HepG2 (cell line): ENCODE measurements around the gene PTPRN. TPM values are rescaled to one million over a fixed set of nuclear protein-coding genes. Genes with fewer than 3 reads are reported as not detected.

ENCODE experiments used
- AFF4 ChIP-seq: sonication (generic); formaldehyde crosslinking; IDR thresholded peaks from 2 replicates; pipeline ENCODE4 v1.4.0; 2020; ENCODE audit warnings: missing genetic modification reagents
- ATF7 ChIP-seq, 2 experiments: fragments of 450-650 bp in 1 of 2; sonication (generic) in 1 of 2; formaldehyde crosslinking in 1 of 2; IDR thresholded peaks; 2 replicates each; pipeline versions ENCODE4 v1.4.0 to v1.6.1; 2016 to 2020; ENCODE audit warnings: antibody characterized with exemption in 1 of 2, mild to moderate bottlenecking in 1 of 2, missing genetic modification reagents in 1 of 2
- HMG20B ChIP-seq: conservative IDR thresholded peaks from 2 replicates; pipeline ENCODE4 v1.6.1; 2016; ENCODE audit warnings: missing genetic modification reagents, missing compliant biosample characterization
- HOXA5 ChIP-seq: sonication (generic); formaldehyde crosslinking; IDR thresholded peaks from 2 replicates; pipeline ENCODE4 v1.4.0; 2020; ENCODE audit warnings: missing genetic modification reagents
- MYPOP ChIP-seq: sonication (generic); formaldehyde crosslinking; IDR thresholded peaks from 2 replicates; pipeline ENCODE4 v1.8.1; 2023; ENCODE audit warnings: mild to moderate bottlenecking, moderate library complexity, missing genetic modification reagents
- NCOA2 ChIP-seq: sonication (generic); formaldehyde crosslinking; IDR thresholded peaks from 2 replicates; pipeline ENCODE4 v1.8.0; 2022; ENCODE audit warnings: inconsistent platforms
- PRDM4 ChIP-seq: sonication (generic); formaldehyde crosslinking; IDR thresholded peaks from 2 replicates; pipeline ENCODE4 v1.9.0; 2021; ENCODE audit warnings: missing genetic modification reagents, borderline replicate concordance
- SIN3B ChIP-seq: fragments of 150-350 bp; IDR thresholded peaks from 2 replicates; pipeline ENCODE4 v1.6.1; 2014; ENCODE audit warnings: low read length
- SRSF4 ChIP-seq: fragments of 200-400 bp; formaldehyde crosslinking; IDR thresholded peaks from one replicate; pipeline ENCODE4 v1.6.1; 2018; ENCODE audit warnings: mild to moderate bottlenecking, low read depth, low read length, moderate library complexity; ENCODE audit not compliant: poor library complexity, severe bottlenecking
- TRIM22 ChIP-seq: fragments of 450-650 bp; IDR thresholded peaks from 2 replicates; pipeline ENCODE4 v1.6.1; 2017
- ZBTB7B ChIP-seq: sonication (generic); formaldehyde crosslinking; IDR thresholded peaks from 2 replicates; pipeline ENCODE4 v1.4.0; 2020; ENCODE audit warnings: missing genetic modification reagents
- ZNF160 ChIP-seq: sonication (generic); formaldehyde crosslinking; IDR thresholded peaks from 2 replicates; pipeline ENCODE4 v1.8.0; 2022; ENCODE audit warnings: mild to moderate bottlenecking, inconsistent platforms, missing genetic modification reagents
- ZNF34 ChIP-seq: sonication (generic); formaldehyde crosslinking; IDR thresholded peaks from 2 replicates; pipeline ENCODE4 v1.4.0; 2020; ENCODE audit warnings: mild to moderate bottlenecking, missing genetic modification reagents, borderline replicate concordance
- ZNF350 ChIP-seq: sonication (generic); formaldehyde crosslinking; IDR thresholded peaks from 2 replicates; pipeline ENCODE4 v1.4.0; 2020; ENCODE audit warnings: mild to moderate bottlenecking, low read depth, missing genetic modification reagents, borderline replicate concordance
- ZNF431 ChIP-seq: sonication (generic); formaldehyde crosslinking; IDR thresholded peaks from 2 replicates; pipeline ENCODE4 v1.9.0; 2022; ENCODE audit warnings: missing genetic modification reagents, low read depth, mild to moderate bottlenecking, borderline replicate concordance
- ZNF446 ChIP-seq: sonication (generic); formaldehyde crosslinking; IDR thresholded peaks from 2 replicates; pipeline ENCODE4 v1.5.0; 2020; ENCODE audit warnings: mild to moderate bottlenecking, missing genetic modification reagents
- ZNF878 ChIP-seq: sonication (generic); formaldehyde crosslinking; IDR thresholded peaks from 2 replicates; pipeline ENCODE4 v1.8.1; 2023; ENCODE audit warnings: mild to moderate bottlenecking, missing genetic modification reagents, moderate library complexity
- polyA plus RNA-seq, 8 experiments: library from polyadenylated mRNA; depleted of rRNA in 3 of 8; stranded (reverse) in 7 of 8; unstranded in 1 of 8; fragments of >200 nt; fragmentation: Illumina TruSeq in 4 of 8; extraction: Trizol in 4 of 8; gene quantifications; 2 replicates each; pipeline versions ENCODE4 v1.2.1 to v1.2.3, GENCODE V29; 2011 to 2016; ENCODE audit warnings: low read depth in 4 of 8, missing spikeins in 1 of 8, mixed read lengths in 1 of 8; ENCODE audit not compliant: insufficient read depth in 1 of 8
- total RNA-seq, 5 experiments: library from RNA; depleted of rRNA; stranded (reverse); fragments of >200 nt; fragmentation: Illumina TruSeq; extraction: Trizol; gene quantifications; 2 replicates each; pipeline ENCODE4 v1.2.3, GENCODE V29; 2016; ENCODE audit warnings: low read depth in 1 of 5
- TF ChIP-seq, protein P1 (sequence below): sonication (generic); formaldehyde crosslinking; IDR thresholded peaks from 2 replicates; pipeline ENCODE4 v1.5.0; 2020; ENCODE audit warnings: missing genetic modification reagents

Gene PTPRN
- total and polyA plus RNA-seq, 2 of the 13 experiments (the other 11 are each of a cell fraction or from before 2014, with no cell fraction given) = 0.26 TPM; not detected in 1

DNA sequence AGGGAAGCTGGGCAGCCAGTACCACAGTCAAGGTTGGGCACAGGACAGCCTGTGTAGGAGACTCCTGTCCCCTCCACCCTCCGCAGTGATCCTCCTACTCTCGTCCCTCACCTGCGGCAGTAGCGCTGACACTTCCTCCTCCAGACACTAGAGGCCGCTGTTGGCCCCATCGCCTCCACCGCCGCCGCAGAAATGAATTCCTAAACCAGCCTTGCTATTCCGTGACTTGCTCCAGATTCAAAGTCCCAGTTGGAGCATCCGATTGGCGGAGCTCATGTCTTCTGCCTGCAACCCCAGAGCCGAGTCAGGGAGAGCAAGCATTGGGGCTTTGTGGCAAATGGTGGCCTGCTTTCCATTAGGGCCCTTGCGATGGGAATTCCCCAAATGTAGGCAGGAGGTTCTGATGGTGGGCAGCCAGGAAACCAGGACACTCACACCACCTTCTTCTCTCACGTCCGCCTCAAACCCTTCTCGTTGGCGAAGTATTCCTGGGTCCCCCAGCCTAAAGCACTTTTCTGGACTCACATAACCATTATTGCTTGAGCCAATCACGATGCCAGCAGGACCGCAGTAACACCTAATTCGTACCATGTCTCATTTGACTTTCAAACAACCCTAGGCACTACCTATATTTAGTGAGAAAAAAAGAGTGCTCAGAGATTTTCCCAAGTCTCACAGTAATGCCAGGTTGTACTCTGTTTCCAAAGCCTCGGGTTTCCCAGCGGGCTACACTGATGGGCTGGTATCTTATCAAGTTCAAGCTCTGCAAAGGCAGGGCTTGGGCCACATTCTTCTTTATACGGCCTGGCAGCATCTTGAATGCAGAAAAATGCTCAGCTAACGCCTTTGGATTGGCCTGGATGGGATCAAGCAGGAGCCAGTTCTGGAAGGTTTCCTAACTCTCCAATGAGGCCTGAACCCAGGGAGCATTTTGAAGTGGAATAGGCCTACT lies 31.2 kb downstream of the PTPRN start (continued):
- TF ChIP-seq ZNF446 = no peak
- 0 out of 2 replicates have a peak, but pooled peaks have one; percentile 27 for TF ChIP-seq MYPOP (CRISPR knock-in tag)
- TF ChIP-seq ZNF431 (CRISPR knock-in tag) = no peak; the same call in 1 of the 2 replicates
- no peak for TF ChIP-seq AFF4 (CRISPR knock-in tag)
- TF ChIP-seq SIN3B = no peak
- TF ChIP-seq ZNF160 (CRISPR knock-in tag) = no peak
- no peak; the same call in 1 of the 2 replicates for TF ChIP-seq HMG20B (CRISPR knock-in tag)
- TF ChIP-seq ZNF34 = no peak
- TF ChIP-seq TRIM22 = no peak
- no peak for TF ChIP-seq SRSF4
- no peak for TF ChIP-seq PRDM4
- TF ChIP-seq ATF7 (IDR thresholded peaks at IDR 0.05) = no peak
- TF ChIP-seq ATF7 (CRISPR knock-in tag; IDR thresholded peaks at IDR 0.05) = no peak
- TF ChIP-seq ZNF878 (CRISPR knock-in tag) = no peak
- no peak for TF ChIP-seq NCOA2 (CRISPR knock-in tag)
- TF ChIP-seq ZBTB7B = no peak
- peak; percentile 83 for TF ChIP-seq ZNF350 (CRISPR knock-in tag)
- TF ChIP-seq HOXA5 (CRISPR knock-in tag) = peak; percentile 57; the same call in 1 of the 2 replicates
- TF ChIP-seq, protein P1, sequence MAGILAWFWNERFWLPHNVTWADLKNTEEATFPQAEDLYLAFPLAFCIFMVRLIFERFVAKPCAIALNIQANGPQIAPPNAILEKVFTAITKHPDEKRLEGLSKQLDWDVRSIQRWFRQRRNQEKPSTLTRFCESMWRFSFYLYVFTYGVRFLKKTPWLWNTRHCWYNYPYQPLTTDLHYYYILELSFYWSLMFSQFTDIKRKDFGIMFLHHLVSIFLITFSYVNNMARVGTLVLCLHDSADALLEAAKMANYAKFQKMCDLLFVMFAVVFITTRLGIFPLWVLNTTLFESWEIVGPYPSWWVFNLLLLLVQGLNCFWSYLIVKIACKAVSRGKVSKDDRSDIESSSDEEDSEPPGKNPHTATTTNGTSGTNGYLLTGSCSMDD (CRISPR knock-in tag) = no peak
